Measurements from ENCODE around the gene GSN. TPM values are rescaled to one million over a fixed set of nuclear protein-coding genes. Genes with fewer than 3 reads are reported as not detected.

The GSN gene
- polyA plus RNA-seq, 1 of the 3 experiments (the other 2 are of a cell fraction), result 168 TPM

GRCh38 chr9:121266356-121266755 is 1.6 kb upstream of the GSN start:
- Histone ChIP-seq H3K9me3 (no peaks in the 10 kb centered on the region), H3K4me3 (ENCODE audit: low read depth in 2 of 2, low read length in 1 of 2) (no peak overlapping the region), H4K20me1 (ENCODE audit: insufficient read depth) (no peaks in the 10 kb centered on the region), H2AFZ (ENCODE audit: low read depth) (no peak overlapping the region), H3K4me1 (ENCODE audit: control insufficient read depth in 1 of 2, insufficient read depth in 2 of 2, low read depth in 1 of 2, low read length in 1 of 2) (peaks cover 25 to 30% of the 10 kb centered on the region in 2 experiments; a peak in 3 of 4 replicates), H3K9me2 (no peaks in the 10 kb centered on the region), H3K79me2 (ENCODE audit: insufficient read depth) (peaks cover 31% of the 10 kb centered on the region), H3K27ac (ENCODE audit: low read depth in 2 of 2, low read length in 1 of 2) (no peak overlapping the region), H3K27me3 (ENCODE audit: insufficient read depth) (no peaks in the 10 kb centered on the region), H3K4me2 (no peak overlapping the region), H3K36me3 (replicated peaks in 1 of 2; ENCODE audit: control insufficient read depth in 1 of 2, insufficient read depth in 2 of 2, low read length in 1 of 2) (no peaks in the 10 kb centered on the region), H3F3A (replicated peaks; ENCODE audit: insufficient read depth) (peaks cover 5% of the 10 kb centered on the region), H3K9ac (no peak overlapping the region)
- ChIA-PET CTCF (no interaction called here), POLR2A (no interaction called here)
- TF ChIP-seq MAX (IDR thresholded peaks at IDR 0.05; ENCODE audit: low read depth) (no peak), USF1 (IDR thresholded peaks at IDR 0.05; ENCODE audit: borderline replicate concordance, low read depth) (no peak), TAF1 (IDR thresholded peaks at IDR 0.05; ENCODE audit: borderline replicate concordance, low read depth, low read length) (no peak), TCF12 (IDR thresholded peaks at IDR 0.05) (no peak), ELF1 (IDR thresholded peaks at IDR 0.05) (no peak), SIN3A (IDR thresholded peaks at IDR 0.05; ENCODE audit: borderline replicate concordance, low read depth, low read length) (no peak), RAD21 (IDR thresholded peaks at IDR 0.05; ENCODE audit: low read length) (no peak), RFX5 (IDR thresholded peaks at IDR 0.05; ENCODE audit: low read length) (no peak), RXRA (IDR thresholded peaks at IDR 0.05; ENCODE audit: borderline replicate concordance, low read depth) (no peak), GABPA (IDR thresholded peaks at IDR 0.05; ENCODE audit: low read depth) (no peak), CHD2 (IDR thresholded peaks at IDR 0.05; ENCODE audit: low read length, partially characterized antibody) (no peak)
- WGBS (ENCODE audit: low lambda C conversion rate), result 100% methylated on average over 3 of the region's 3 CpGs
- no peak for DNase-seq

- Histone ChIP-seq H3K4me3 (ENCODE audit: low read depth in 2 of 2, low read length in 1 of 2) (peak overlapping the region; percentile 72 to 92; a peak in 3 of 4 replicates), H2AFZ (ENCODE audit: low read depth) (peak overlapping the region; percentile 97; the same call in 1 of the 2 replicates), H3K4me2 (peak overlapping the region; percentile 99), H3K9me3 (no peaks in the 10 kb centered on the region), H3K9ac (peak overlapping the region; percentile 77; the same call in 1 of the 2 replicates), H3K4me1 (ENCODE audit: control insufficient read depth in 1 of 2, insufficient read depth in 2 of 2, low read depth in 1 of 2, low read length in 1 of 2) (peaks cover 22 to 31% of the 10 kb centered on the region in 2 experiments; a peak in 3 of 4 replicates), H3K79me2 (ENCODE audit: insufficient read depth) (peaks cover 31% of the 10 kb centered on the region), H3K9me2 (no peaks in the 10 kb centered on the region), H3K27me3 (ENCODE audit: insufficient read depth) (no peaks in the 10 kb centered on the region), H4K20me1 (ENCODE audit: insufficient read depth) (no peaks in the 10 kb centered on the region), H3K36me3 (replicated peaks in 1 of 2; ENCODE audit: control insufficient read depth in 1 of 2, insufficient read depth in 2 of 2, low read length in 1 of 2) (no peaks in the 10 kb centered on the region), H3K27ac (ENCODE audit: low read depth in 2 of 2, low read length in 1 of 2) (no peak overlapping the region), H3F3A (replicated peaks; ENCODE audit: insufficient read depth) (peaks cover 9% of the 10 kb centered on the region)
- ChIA-PET POLR2A (interaction anchor here (1.2 kb wide), 1 partner anchor 13 kb away, joined by 5 read pairs; no protein-coding TSS in a partner anchor), CTCF (interaction anchor here (1.0 to 4.3 kb wide), 6 partner anchors 11 to 56 kb away, joined by 3 to 46 read pairs (median 11); no protein-coding TSS in a partner anchor)
- DNase-seq, result no peak
- TF ChIP-seq FOXM1 (IDR thresholded peaks at IDR 0.05; ENCODE audit: low read depth), result no peak
- TF ChIP-seq EZH2phosphoT487 (IDR thresholded peaks at IDR 0.05; ENCODE audit: borderline replicate concordance, low read depth), result no peak
- no peak for TF ChIP-seq CHD2 (IDR thresholded peaks at IDR 0.05; ENCODE audit: low read length, partially characterized antibody)
- WGBS (ENCODE audit: low lambda C conversion rate), result 96% methylated on average over 18 of the region's 18 CpGs
Measured at GRCh38 chr9:121266906-121267650, 884 bp upstream of the GSN start.
